Activated naive CD4-positive, alpha-beta T cell treated with anti-CD3 and anti-CD28 coated beads, Interleukin-2, amount 50 U/mL, for 24 hours (primary cell): ENCODE measurements around the gene PCYOX1L.

Experiments used
- H3K27ac Mint-ChIP-seq: one replicate; pipeline ENCODE4 v1.8.0; 2021; ENCODE audit warnings: mild to moderate bottlenecking, mixed read lengths
- H3K27me3 Mint-ChIP-seq: one replicate; pipeline ENCODE4 v1.8.0; 2021; ENCODE audit warnings: mixed read lengths
- H3K36me3 Mint-ChIP-seq: one replicate; pipeline ENCODE4 v1.8.0; 2021; ENCODE audit warnings: mixed read lengths
- H3K4me1 Mint-ChIP-seq: one replicate; pipeline ENCODE4 v1.8.0; 2021; ENCODE audit warnings: mixed read lengths
- H3K4me3 Mint-ChIP-seq: one replicate; pipeline ENCODE4 v1.8.0; 2021; ENCODE audit warnings: mild to moderate bottlenecking, mixed read lengths
- H3K9me3 Mint-ChIP-seq: one replicate; pipeline ENCODE4 v1.8.0; 2021; ENCODE audit warnings: mixed read lengths

Gene PCYOX1L

DNA sequence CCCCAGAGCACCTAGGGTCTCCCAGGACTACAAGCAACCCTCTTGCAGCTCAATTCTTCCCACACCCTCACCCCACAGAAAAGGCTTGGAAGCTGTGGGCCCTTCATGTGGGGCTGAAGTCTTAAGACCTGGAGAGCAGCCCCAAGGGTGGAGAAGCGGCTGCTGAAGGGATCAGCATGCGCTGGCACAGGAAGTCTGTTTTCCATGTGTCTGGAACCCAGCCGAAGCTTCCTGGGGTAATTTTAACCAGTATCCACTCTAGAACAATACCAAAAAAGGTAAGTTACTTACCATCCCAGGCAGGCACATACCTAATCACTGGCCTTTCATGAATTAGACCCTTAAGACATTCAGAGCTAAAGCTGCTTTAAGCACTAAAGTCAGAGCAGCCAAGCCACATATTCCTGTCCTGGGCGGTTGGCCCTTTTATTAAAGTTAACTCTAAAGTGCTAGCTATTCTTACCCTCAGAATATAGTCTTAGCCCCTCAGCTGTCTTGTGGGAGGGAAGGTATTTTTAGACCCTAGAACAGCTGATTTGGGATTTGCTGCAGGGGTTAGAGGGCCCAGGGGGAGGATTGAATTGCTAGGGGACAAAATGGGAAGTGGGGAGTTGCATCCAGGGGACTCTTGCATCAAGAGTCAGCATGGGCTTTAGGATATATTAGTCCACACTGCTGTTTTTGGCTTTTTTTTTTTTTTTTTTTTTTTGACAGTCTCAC lies 14.4 kb downstream of the PCYOX1L start:
- no peaks in the 10 kb centered on the region for H3K27me3 Mint-ChIP-seq
- no peak overlapping the region for H3K4me3 Mint-ChIP-seq
- H3K9me3 Mint-ChIP-seq: no peaks in the 10 kb centered on the region
- H3K27ac Mint-ChIP-seq: no peak overlapping the region
- no peaks in the 10 kb centered on the region for H3K36me3 Mint-ChIP-seq
- H3K4me1 Mint-ChIP-seq: peaks cover 11% of the 10 kb centered on the region

DNA sequence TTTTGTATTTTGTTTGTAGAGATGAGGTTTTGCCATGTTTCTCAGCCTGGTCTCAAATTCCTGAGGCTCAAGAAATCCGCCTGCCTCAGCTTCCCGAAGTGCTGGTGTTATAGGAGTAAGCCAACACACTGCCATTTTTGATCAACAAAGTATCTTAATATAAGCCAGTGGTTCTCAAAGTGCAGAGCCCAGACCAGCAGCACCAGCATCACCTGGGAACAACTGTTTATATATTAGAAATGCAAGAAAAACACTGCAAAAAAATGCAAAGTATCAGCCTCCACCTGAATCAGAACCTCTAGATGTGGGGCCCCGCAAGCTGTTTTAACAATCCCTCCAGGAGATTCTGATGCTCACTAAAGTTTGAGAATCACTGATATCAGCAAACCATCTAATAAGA lies 15.1 kb downstream of the PCYOX1L start:
- no peak overlapping the region for H3K4me3 Mint-ChIP-seq
- no peaks in the 10 kb centered on the region for H3K27me3 Mint-ChIP-seq
- H3K4me1 Mint-ChIP-seq: peaks cover 6% of the 10 kb centered on the region
- H3K9me3 Mint-ChIP-seq: no peaks in the 10 kb centered on the region
- H3K36me3 Mint-ChIP-seq: no peaks in the 10 kb centered on the region
- no peak overlapping the region for H3K27ac Mint-ChIP-seq

DNA sequence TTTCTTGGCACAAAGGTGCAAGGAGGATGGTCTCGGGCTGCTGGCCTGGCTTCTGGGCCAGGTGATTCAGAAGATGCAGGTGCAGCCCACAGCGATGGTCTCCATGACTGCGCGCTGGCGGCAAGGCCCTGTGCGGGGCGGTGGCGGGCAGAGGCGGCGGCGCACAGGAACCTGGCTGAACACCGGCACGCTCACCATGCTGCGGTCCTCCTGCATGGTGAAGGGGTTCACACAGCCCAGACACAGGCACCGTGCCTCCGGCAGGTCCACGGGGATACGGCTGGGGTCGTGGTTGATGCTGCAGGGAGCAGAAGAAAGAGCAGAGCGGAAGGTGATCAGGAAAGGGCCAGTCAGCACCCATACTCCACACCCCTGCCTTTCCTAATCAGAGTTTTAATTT lies 16.5 kb downstream of the PCYOX1L start:
- Mint-ChIP-seq H3K9me3 (no peaks in the 10 kb centered on the region), H3K27me3 (no peaks in the 10 kb centered on the region), H3K4me1 (peaks cover 6% of the 10 kb centered on the region), H3K36me3 (no peaks in the 10 kb centered on the region), H3K27ac (no peak overlapping the region), H3K4me3 (no peak overlapping the region)

DNA sequence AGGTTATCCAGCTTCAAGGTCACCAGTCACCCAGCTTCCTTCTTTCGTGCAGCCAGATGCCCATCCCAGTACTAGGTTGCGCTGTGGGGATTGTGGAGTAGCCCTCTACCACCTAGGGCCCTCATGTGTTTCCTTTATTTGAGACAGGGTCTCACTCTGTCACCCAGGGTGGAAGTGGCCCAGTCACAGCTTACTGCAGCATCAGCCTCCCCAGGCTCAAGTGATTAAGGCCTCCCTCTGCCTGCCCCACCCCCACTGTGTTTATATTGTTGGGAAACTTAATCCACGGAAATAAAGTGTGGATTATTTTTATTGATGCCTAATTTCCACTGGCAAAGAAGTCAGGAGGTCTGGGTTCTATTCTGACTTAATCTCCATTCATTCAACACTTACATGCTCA lies 17.0 kb downstream of the PCYOX1L start:
- no peak overlapping the region for H3K27ac Mint-ChIP-seq
- no peaks in the 10 kb centered on the region for H3K27me3 Mint-ChIP-seq
- H3K4me1 Mint-ChIP-seq: peaks cover 6% of the 10 kb centered on the region
- H3K9me3 Mint-ChIP-seq: no peaks in the 10 kb centered on the region
- no peaks in the 10 kb centered on the region for H3K36me3 Mint-ChIP-seq
- no peak overlapping the region for H3K4me3 Mint-ChIP-seq

DNA sequence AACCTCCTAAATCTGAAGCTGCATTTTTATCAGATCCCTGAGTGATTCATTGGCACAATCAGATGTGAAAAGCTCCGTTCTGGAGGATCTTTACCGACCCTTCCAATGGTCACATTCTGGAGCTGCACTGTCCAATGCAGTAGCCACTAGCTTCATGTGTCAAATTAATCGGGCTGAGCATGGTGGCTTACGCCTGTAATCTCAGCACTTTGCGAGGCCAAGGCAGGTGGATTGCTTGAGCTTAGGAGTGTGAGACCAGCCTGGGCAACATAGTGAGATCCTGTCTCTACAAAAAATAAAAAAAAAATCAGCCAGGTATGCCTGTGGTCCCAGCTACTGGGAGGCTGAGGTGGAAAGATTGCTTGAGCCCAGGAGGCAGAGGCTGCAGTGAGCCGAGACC lies 17.6 kb downstream of the PCYOX1L start:
- Mint-ChIP-seq H3K27me3 (no peaks in the 10 kb centered on the region), H3K27ac (no peak overlapping the region), H3K4me3 (no peak overlapping the region), H3K9me3 (no peaks in the 10 kb centered on the region), H3K36me3 (no peaks in the 10 kb centered on the region), H3K4me1 (peaks cover 6% of the 10 kb centered on the region)

DNA sequence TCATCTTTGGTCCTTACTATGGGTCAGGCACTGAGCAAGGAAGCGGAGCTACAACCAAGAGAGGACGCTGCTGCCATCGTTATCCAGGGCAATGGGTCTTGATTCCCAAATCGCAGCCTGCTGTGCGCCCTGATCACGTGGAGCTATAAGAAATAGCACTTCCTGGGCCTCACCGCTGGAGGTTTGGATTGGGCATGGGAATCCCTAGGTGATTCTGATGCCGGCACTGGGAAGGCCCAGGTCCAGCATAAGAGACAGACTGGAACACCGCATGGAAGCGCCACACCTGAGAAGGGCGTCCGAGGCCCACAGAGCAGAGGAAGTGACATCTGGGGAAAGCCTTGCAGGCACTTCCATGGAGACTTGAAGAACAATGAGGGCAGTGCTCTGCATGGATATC lies 18.3 kb downstream of the PCYOX1L start:
- Mint-ChIP-seq H3K4me3 (no peak overlapping the region), H3K27ac (no peak overlapping the region), H3K9me3 (no peaks in the 10 kb centered on the region), H3K4me1 (peaks cover 5% of the 10 kb centered on the region), H3K27me3 (no peaks in the 10 kb centered on the region), H3K36me3 (no peaks in the 10 kb centered on the region)

DNA sequence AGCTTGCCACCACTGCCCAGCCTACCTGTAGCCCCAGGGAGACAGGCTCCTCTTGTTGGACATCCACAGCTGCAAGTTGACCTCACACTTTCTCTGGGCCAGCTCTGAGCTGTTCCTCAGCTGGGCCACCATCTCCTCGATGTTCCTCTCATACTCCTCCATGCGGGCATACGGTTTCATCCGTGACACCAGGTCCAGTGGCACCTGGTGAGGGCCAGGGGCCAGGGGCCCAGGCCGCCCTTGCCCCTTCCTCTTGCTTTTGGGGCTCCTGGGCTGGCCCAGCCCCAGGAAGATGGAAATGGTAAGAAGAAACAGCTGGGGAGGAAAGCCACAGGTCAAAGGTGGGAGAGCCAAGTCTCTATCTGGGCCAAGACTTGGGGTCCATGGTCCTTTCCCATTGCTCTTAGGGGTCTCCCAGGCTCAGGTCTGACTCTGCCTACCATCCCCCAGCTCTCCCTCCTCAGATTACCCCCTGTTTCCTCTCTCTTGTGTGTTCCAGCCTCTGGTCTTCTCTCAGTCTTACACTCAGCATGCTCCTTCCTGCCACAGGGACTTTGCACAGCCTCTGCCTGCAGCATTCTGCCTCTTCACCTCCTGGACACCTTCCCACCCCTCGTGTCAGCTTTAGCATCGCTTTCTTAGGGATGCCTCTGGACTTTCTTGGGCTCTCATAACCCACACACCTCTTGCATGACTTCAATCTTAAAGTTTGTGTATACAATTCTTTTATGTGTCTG lies 19.0 kb downstream of the PCYOX1L start:
- Mint-ChIP-seq H3K9me3 (no peaks in the 10 kb centered on the region), H3K4me3 (no peak overlapping the region), H3K27me3 (no peaks in the 10 kb centered on the region), H3K4me1 (no peaks in the 10 kb centered on the region), H3K27ac (no peak overlapping the region), H3K36me3 (no peaks in the 10 kb centered on the region)

DNA sequence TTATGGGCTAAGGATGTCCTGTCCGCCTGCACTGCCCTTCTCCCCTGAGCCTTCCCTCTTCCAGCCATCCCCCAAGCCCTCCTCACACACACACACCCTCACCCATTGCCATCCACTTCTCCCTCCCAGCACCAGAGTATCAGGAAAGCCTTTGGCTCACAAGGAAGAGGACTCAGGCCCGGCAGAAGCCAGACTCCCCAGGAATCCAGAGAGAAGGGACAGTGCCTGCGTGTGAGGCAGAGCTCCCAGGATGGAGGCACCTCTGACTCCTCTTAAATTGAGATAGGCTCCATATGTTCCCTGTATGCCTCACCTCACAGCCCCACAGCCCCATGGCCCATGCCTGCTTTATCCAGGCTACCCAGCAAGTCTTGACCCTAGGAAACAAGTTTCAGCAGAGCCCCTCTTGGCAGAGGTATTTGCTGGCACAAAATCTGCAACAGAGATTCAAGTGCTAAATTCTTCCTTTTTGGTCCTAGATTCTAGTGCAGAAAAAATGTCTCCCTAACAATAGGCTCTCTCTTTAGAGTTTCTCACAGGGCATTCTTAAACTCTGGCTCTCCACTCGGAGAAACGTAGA lies 20.5 kb downstream of the PCYOX1L start:
- Mint-ChIP-seq H3K27me3 (no peaks in the 10 kb centered on the region), H3K36me3 (no peaks in the 10 kb centered on the region), H3K27ac (no peak overlapping the region), H3K9me3 (no peaks in the 10 kb centered on the region), H3K4me3 (no peak overlapping the region), H3K4me1 (no peaks in the 10 kb centered on the region)

DNA sequence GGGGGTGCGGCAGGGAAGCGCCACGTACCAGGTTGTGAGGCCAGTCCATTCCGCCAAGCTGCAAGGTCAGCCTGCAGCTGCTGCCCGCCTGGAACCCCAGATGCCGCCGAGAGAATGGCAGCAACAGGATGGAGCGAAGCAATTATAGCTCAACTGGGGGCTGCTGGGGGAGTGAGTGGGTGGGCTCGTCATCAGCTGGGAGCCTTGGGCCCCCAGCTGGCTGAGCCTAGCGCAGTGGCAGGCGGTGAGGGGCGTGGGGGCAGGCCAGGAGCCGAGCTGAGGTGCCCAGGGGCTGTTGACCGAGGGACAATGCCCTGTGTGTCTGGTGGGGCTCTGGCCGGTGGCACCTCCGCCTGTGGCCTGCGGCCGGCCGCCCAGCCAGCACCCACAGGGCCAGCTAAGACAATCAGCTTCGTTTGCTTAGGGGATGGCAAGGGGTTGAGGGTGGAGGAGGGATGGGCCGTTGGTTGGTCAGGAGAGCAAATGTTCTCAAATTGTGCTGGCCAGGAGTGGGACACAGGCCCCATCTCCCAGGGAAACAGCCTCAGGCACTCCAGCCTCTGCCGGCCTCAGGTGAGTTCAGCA lies 21.4 kb downstream of the PCYOX1L start, which contains the start of gene IL17B:
TSS of gene IL17B (minus strand) at position 116 of the 585 bp plus-strand sequence. CDS start at position 49, 67 bp downstream.
- Mint-ChIP-seq H3K9me3 (no peaks in the 10 kb centered on the region), H3K4me1 (no peaks in the 10 kb centered on the region), H3K36me3 (no peaks in the 10 kb centered on the region), H3K27me3 (no peaks in the 10 kb centered on the region), H3K4me3 (no peak within 1 kb of the TSS), H3K27ac (no peak within 1 kb of the TSS)

DNA sequence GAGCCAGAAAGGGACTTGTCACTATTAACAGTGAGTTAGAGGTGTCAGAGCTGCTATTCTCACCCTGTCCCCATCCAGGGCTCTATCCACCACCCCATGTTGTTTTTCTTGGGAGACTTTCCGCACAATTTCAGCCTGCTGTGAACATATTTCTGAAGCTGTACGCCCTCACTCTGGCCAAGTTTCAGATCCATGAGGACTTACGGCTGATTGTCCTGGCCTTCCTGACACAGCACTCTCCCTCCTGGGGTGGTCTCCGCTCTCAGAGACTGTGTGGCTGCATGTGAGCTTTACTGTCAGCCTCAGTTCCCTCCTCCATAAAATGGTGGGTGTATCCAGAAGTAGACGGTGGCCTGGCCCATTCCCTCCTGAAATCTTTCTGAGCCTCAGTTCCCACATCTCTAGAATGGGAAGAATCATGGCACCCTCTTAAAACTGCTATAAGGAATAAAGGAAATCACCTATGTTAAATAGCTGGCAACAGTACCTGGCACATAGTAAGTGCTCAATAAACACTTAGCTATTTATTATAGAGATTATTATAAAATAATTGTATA lies 22.1 kb downstream of the PCYOX1L start:
- Mint-ChIP-seq H3K36me3 (no peaks in the 10 kb centered on the region), H3K9me3 (no peaks in the 10 kb centered on the region), H3K27me3 (no peaks in the 10 kb centered on the region), H3K4me1 (no peaks in the 10 kb centered on the region), H3K4me3 (no peak overlapping the region), H3K27ac (no peak overlapping the region)

DNA sequence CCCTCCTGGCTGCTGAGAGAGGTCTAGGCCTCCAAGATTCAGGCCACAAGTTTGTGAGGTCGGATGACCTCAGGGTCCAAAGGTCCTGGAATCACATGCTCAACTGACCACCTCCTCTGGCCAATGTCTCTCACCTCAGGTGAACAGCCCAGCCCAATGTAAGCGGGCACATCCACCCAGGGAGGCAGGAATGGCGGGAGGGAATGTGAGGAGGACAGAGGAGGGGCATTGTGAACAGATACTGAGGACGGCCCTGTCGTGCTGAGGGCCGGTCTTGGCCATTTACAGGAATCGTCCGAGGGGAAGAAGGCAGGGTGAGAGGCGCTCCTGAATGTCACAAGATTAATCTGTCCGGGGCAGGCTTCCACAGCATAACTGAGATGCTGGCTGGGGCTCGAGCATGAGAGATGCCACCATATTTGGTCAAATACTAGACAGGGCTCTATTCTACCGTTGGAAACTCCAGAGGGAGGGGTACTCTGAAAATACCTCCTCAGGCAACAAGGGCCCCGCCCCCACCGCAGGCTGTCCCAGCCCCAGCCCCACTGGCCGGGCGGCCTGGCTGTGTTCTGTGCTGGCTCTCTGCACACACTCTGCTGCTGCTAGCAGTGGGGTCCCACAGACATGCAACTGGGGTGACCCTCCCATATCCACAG lies 22.7 kb downstream of the PCYOX1L start:
- no peak overlapping the region for H3K27ac Mint-ChIP-seq

DNA sequence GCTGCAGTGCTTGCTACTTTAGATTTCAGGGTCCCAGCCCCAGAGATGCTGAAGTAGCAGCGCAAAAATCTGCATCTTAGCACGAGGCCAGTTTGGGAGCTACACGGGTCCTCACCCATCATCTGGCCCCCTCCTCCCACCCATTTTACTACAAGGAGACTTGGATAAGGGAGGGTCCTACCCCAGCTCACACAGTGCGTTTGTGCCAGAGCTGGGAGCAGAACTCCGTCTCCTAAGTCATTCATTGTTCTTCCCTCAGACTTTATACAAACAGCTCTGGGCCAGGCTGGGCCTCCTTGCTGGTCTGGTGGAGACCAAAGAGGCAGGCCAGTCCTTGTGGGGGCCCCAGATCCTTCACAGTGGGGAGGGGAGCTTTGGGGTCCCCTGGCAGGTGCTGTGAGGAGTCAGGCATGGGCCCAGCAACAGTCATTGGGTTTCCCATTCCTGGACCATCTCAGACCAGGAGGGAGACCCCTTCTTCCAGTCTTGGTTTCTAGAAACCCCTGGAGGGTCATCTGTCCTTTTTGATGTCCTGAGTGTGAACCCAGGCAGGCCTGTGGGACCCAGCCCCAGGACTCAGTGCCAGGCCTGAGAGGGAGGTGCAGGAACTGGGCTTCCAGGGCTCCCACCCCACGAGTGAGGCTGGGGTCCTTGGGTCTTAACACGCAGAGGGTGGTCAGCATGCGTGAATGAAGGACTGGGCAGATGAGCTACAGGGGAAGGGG lies 23.6 kb downstream of the PCYOX1L start:
- Mint-ChIP-seq H3K4me1 (no peaks in the 10 kb centered on the region), H3K27ac (no peak overlapping the region)

More for the DNA sequence above, 22.7 kb downstream of the PCYOX1L start:
- H3K4me3 Mint-ChIP-seq: no peak overlapping the region
- H3K27me3 Mint-ChIP-seq: no peaks in the 10 kb centered on the region
- H3K4me1 Mint-ChIP-seq: no peaks in the 10 kb centered on the region
- H3K9me3 Mint-ChIP-seq: no peaks in the 10 kb centered on the region
- H3K36me3 Mint-ChIP-seq: no peaks in the 10 kb centered on the region

DNA sequence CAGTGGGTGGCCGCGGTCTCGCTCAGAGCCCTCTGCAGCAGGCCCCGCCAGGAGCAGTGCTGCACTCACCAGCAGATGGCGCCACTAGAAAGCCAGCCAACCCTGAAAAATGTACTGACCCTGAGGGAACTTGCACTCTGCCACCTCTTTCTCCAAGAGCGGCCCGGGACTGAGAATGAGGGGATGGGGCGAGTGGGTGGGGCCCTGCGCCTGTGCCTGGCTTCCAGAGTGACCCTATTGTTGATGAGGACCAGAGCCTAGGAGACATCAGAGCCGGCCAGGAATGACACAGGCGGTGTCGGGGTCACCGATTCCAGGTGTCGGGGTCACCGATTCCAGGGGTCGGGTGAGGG lies 24.1 kb downstream of the PCYOX1L start:
- no peaks in the 10 kb centered on the region for H3K4me1 Mint-ChIP-seq
- no peaks in the 10 kb centered on the region for H3K36me3 Mint-ChIP-seq
- no peaks in the 10 kb centered on the region for H3K27me3 Mint-ChIP-seq
- no peak overlapping the region for H3K4me3 Mint-ChIP-seq
- peak overlapping the region; percentile 6 for H3K27ac Mint-ChIP-seq
- no peaks in the 10 kb centered on the region for H3K9me3 Mint-ChIP-seq

More for the DNA sequence above, 23.6 kb downstream of the PCYOX1L start:
- no peaks in the 10 kb centered on the region for H3K9me3 Mint-ChIP-seq
- no peaks in the 10 kb centered on the region for H3K36me3 Mint-ChIP-seq
- H3K4me3 Mint-ChIP-seq: no peak overlapping the region
- H3K27me3 Mint-ChIP-seq: no peaks in the 10 kb centered on the region

DNA sequence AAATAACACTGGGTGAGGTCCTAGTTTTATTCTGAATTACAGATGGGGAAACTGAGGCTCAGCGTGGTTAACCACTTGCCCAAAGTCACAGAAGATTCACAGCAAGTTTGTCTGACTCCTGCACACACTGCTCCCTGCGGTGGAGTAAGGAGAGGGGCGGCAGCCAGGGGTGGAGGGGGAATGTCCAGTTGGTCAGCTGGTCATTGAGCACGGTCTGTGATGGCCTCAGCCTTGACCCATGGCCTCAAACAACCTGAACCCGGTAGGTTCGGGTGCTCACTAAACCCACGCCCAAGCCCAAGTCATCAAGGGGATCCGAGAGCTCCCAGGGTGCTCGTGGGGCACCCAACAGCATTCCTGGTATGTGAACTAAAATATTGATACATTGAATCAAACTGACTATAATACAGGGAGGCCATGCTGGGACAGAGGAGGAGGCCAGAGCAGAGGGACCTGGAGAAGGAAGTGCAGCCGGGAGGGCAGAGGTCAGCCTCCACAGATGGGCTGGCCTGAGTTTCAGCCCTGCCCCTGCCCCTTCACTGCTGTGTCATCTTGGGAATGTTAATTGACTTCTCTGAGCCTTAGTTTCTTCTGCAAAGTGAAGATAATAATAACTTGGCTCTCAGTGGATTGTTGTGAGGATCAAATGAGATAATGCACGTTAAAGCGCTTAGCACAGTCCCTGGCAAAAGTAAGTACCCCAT lies 24.8 kb downstream of the PCYOX1L start:
- H3K9me3 Mint-ChIP-seq: no peaks in the 10 kb centered on the region
- H3K27ac Mint-ChIP-seq: no peak overlapping the region
- no peak overlapping the region for H3K4me3 Mint-ChIP-seq
- H3K4me1 Mint-ChIP-seq: no peaks in the 10 kb centered on the region
- no peaks in the 10 kb centered on the region for H3K27me3 Mint-ChIP-seq
- no peaks in the 10 kb centered on the region for H3K36me3 Mint-ChIP-seq
